ENCODE data around the gene PHLDB2.

The PHLDB2 gene

GRCh38 chr3:111852540-111852939, 6.5 kb upstream of the PHLDB2 start:
- DNase-seq = no peak

GRCh38 chr3:111853068-111853467, 6.0 kb upstream of the PHLDB2 start:
- DNase-seq = no peak

DNA sequence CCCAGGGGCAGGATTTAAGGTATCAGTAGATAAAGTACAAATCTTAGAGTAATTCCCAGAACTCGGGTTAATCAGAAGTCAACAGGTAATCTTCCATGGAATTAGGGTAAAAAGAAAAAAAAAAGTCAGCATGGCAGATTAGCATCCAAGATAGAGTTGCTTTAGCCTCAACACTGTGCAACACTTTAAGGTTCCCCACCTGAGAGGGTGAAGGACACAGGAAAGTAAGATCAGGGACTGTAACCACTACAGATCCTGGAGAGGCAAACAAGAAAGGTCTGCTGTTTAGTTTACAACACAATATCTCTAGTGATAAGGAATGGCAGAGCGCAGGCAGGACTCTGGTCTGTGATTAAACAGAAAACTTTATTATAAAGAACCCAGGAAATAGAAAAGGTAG, 4.1 kb upstream of the PHLDB2 start:
- DNase-seq = no peak

GRCh38 chr3:111856501-111856900, 2.6 kb upstream of the PHLDB2 start:
- no peak for DNase-seq

DNA sequence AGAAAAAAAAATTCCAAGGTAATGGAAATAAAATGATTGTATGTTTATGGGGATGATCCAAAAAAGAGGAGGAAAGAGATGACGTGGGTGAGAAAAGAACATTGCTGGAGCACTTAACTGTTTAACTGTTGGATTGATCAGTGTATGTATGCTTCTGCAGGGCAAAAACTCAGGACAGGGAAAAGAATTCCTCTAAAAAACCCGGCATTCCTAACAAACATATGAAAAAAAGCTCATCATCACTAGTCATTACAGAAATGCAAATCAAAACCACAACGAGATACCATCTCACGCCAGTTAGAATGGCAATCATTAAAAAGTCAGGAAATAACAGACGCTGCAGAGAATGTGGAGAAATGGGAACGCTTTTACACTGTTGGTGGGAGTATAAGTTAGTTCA, 1.6 kb upstream of the PHLDB2 start:
- DNase-seq = no peak

- DNase-seq = no peak
Observed at GRCh38 chr3:111858642-111859041, 423 bp upstream of the PHLDB2 start.

DNA sequence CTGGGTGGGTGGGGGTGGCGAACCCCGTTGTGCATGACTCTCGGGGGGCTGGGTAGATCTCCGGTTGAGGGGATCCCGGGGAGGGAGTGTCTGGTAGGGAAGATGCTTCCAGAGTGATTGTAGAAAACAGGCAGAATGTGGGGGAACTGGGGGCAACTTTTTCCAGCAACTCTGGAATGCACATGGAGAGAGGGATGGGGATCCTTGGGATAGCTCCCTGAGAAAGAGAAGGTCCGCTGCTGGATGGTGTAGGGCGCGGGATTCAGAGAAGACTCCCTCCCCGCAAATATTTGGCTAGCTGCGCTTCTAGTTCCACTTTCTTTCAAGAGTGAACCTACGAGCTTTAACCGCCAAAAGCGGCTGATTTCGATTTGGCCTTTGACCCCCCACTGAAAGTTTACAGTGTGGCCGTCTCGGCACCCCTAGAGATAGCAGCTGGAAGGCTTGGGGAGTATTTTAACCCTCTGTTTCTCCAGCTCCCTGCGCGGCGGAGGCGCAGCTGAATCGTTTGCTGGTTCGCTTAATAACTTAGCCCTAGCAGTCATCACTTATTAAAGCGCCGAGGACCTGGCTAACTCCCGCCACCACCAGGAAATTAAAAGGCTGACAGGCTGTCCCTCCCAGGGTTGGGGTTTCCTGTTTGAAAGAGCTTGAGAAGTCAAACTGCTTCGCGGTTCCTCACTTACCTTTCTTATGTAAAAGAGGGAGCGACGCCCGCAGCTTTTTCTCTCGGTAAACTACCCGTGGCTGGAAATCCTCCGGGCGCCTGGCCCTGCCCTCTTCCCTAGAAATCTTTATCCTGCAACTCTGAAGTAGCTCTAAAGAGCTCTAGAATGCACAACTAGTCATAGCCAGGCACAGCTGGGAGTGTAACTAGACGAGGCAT, 1.2 kb downstream of the PHLDB2 start:
- DNase-seq = no peak

DNA sequence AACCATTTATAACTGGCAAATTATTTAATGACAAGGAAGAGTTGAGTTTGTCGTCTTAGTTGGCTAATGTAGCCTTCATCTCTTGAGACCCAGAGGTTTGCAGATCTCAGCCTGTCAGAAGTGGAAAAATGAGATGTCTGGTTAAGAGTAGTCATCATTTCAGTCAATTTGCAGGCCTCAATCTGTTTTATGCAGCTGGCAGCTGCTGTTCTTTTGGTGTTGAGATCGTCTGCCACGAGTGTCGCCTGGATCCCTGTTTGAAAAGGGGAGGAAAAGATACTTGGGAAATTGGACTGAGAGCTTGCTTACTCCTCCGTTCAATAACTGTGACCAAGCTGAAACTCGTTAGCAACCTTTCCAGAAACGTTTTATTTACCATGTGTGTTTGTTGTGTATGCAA, 2.3 kb downstream of the PHLDB2 start:
- DNase-seq = no peak

DNA sequence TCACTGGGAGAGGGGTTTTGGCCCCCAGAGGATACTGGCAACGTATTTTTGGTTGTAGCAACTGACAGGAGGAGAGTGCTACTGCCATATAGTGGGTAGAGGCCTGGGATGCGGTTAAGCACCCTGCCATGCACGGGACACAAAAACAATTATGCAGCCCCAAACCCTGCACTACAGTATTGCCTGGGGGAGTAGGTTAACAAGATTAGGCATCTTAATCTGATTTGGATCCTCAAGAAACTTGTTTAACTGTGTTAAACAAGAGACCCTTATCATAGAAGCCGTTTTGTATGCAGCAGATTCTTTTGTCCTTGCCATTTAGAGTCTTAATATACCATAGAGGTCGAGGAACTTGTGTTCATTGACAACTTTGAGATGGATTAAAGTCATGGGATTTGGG, 3.4 kb downstream of the PHLDB2 start:
- no peak for DNase-seq

- DNase-seq = no peak
Observed at GRCh38 chr3:111862974-111863373, 3.9 kb downstream of the PHLDB2 start.

GRCh38 chr3:111863942-111864694, 5.1 kb downstream of the PHLDB2 start:
- DNase-seq = no peak

DNA sequence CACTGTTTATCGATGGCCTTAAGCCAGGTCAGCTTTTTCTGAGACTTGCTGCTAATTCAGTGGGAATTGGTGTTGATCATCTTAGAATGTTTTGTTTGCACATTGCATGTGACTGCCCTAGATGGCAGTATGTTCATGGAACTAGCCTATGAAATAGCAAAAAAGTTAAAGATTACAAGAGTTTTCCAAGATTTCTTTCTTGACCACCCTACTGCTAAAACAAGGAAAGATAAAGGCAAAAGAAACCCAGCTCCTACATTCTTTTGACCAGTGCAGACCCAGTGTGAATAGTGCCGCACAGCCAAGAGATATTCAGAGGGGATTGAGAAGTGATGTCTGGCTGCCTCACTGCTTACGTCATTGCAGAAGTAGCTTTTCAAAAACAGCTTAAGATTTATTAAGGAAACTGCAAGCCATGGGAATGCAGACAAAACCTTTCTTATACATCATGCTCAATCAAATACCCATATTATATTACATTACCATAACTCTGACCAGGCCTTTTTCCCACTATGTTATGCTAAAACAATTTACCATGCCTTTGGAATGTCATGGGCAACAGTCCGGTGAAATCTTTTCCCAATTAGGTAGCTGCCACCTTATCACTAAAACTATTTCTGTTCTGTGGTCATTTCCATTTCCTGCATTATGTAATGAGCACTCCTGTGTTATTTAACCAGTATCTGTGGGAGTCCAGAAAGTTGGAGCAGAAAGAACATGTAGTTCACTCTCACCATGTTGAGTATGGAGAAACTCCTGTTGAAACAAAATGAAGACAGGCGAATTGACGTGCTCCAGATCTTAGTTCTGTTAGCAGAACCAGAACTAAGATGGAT, 6.0 kb downstream of the PHLDB2 start:
- DNase-seq = no peak

DNA sequence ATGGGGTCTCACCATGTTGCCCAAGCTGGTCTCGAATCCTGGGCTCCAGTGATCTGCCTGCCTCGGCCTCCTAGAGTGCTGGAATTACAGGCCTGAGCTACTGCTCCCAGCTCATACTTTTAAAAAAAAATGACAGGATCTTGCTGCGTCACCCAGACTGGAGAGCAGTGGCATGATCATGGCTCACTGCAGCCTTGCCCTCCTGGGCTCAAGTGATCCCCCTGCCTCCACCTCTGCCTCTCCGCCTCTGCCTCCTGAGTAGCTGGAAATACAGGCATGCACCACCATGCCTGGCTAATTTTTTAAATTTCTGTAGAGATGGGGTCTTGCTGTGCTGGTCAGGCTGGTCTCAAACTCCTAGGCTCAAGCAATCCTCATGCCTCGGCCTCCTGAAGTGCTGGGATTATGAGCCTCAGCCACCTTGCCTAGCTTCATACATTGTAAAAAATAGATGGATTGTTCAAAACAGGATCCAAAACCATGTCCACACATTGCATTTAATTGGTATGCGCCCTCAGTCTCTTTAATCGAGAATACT, 8.9 kb downstream of the PHLDB2 start:
- DNase-seq = no peak

DNA sequence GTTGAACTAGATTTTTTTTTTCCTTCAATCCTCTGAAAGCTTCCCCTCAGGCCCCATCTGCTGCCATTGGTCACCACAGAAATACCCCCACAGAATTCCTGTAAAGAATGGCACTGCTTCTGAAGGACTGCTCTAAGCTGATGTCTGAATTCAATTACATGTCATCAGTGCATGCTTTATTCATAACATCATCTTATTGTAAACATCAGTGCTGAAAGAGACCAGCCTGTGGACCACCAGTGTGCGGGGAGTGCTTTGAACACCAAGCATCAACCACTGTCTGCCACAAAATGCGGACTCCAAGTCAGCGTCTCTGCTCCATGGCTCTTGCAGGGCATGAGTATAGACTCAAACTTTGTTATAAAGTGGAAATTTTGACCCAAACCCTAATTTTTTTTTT, 11.6 kb downstream of the PHLDB2 start:
- DNase-seq = no peak

- no peak for DNase-seq
Observed at GRCh38 chr3:111871809-111872623, 13.0 kb downstream of the PHLDB2 start.

- no peak for DNase-seq
Observed at GRCh38 chr3:111872979-111873378, 13.9 kb downstream of the PHLDB2 start.

- DNase-seq = no peak
Observed at GRCh38 chr3:111874177-111874820, 15.2 kb downstream of the PHLDB2 start.

- DNase-seq = no peak
Observed at GRCh38 chr3:111881480-111881879, 22.4 kb downstream of the PHLDB2 start.

DNA sequence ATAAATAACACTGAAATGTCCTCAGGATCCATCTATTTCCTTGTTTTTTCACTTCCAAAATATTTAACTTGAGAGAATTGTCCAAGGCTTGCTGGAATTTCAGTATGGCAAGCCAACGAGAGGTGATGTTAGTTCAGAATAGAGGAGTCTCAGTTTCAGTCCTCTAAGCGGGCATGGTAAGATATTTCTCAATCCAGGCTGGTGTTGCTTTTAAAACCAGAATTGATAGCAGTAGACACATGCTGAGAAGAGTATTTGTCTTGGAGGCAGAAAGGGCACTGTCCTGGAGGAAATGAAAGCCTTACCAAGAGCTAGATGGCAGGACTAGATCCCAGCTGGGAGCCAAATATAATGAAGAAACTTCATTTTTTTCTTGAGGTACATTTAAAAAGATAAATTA, 23.1 kb downstream of the PHLDB2 start:
- DNase-seq = no peak

GRCh38 chr3:111882799-111883198, 23.7 kb downstream of the PHLDB2 start:
- no peak for DNase-seq

GRCh38 chr3:111884411-111885018, 25.4 kb downstream of the PHLDB2 start:
- DNase-seq = no peak

Data from NCI-H187 treated with DMSO at 0.1 percent for 48 hours (cell line).